Mesenchymal stem cell (in vitro differentiated cells and primary cell): ENCODE results near the gene PARP2.

Experiments
- DNase-seq: peaks from one replicate; pipeline ENCODE4 v3.0.0-alpha.2; 2013
- H2AFZ ChIP-seq: one replicate; pipeline ENCODE4 v1.6.1; 2013; ENCODE audit warnings: low read depth, mild to moderate bottlenecking, control low read depth, inconsistent platforms, low read length, moderate library complexity
- H2AK5ac ChIP-seq: 2 replicates; pipeline ENCODE4 v1.6.1; 2013; ENCODE audit warnings: low read length, moderate library complexity, mild to moderate bottlenecking, inconsistent platforms; ENCODE audit not compliant: severe bottlenecking
- H2BK120ac ChIP-seq: one replicate; pipeline ENCODE4 v1.6.1; 2013; ENCODE audit warnings: low read depth, mild to moderate bottlenecking, inconsistent platforms, low read length, moderate library complexity
- H2BK12ac ChIP-seq, 2 experiments: one replicate each; pipeline ENCODE4 v1.6.1; 2013; ENCODE audit warnings: inconsistent platforms in 2 of 2, low read length in 2 of 2, mild to moderate bottlenecking in 2 of 2, moderate library complexity in 2 of 2, control low read depth in 1 of 2
- H2BK15ac ChIP-seq: one replicate; pipeline ENCODE4 v1.6.1; 2013; ENCODE audit warnings: mild to moderate bottlenecking, low read depth, inconsistent platforms; ENCODE audit not compliant: poor library complexity, severe bottlenecking
- H2BK5ac ChIP-seq: 2 replicates; pipeline ENCODE4 v1.6.1; 2013; ENCODE audit warnings: low read depth, mild to moderate bottlenecking, low read length, control low read depth, inconsistent platforms; ENCODE audit not compliant: poor library complexity, severe bottlenecking
- H3K14ac ChIP-seq, 2 experiments: one replicate each; pipeline ENCODE4 v1.6.1; 2013; ENCODE audit warnings: inconsistent platforms in 2 of 2, low read length in 2 of 2, control low read depth in 1 of 2, mild to moderate bottlenecking in 1 of 2, moderate library complexity in 1 of 2
- H3K18ac ChIP-seq, 2 experiments: one replicate each; pipeline ENCODE4 v1.6.1; 2013; ENCODE audit warnings: inconsistent platforms in 2 of 2, low read length in 2 of 2, control low read depth in 1 of 2, low read depth in 1 of 2, mild to moderate bottlenecking in 1 of 2
- H3K23ac ChIP-seq, 2 experiments: one replicate each; pipeline ENCODE4 v1.6.1; 2013; ENCODE audit warnings: inconsistent platforms in 2 of 2, low read length in 2 of 2, mild to moderate bottlenecking in 2 of 2, moderate library complexity in 2 of 2, control low read depth in 1 of 2
- H3K27ac ChIP-seq: 2 replicates; pipeline ENCODE4 v1.5.1; 2013; ENCODE audit warnings: mild to moderate bottlenecking, moderate library complexity, low read length, control low read depth, inconsistent platforms; ENCODE audit not compliant: poor library complexity, severe bottlenecking
- H3K27me3 ChIP-seq, 2 experiments: 2 replicates each; pipeline versions ENCODE4 v1.6.1 to v1.7.0; 2013; ENCODE audit warnings: low read length in 2 of 2, mild to moderate bottlenecking in 2 of 2, moderate library complexity in 2 of 2, control low read depth in 1 of 2, inconsistent platforms in 1 of 2; ENCODE audit not compliant: control insufficient read depth in 1 of 2, insufficient read depth in 1 of 2
- H3K36me3 ChIP-seq, 2 experiments: 2 replicates each; pipeline versions ENCODE4 v1.6.1 to v1.7.0; 2013; ENCODE audit warnings: low read length in 2 of 2, control low read depth in 1 of 2, inconsistent platforms in 1 of 2, low read depth in 1 of 2, mild to moderate bottlenecking in 1 of 2; ENCODE audit not compliant: insufficient read depth in 2 of 2, control insufficient read depth in 1 of 2
- H3K4ac ChIP-seq, 2 experiments: one replicate each; pipeline ENCODE4 v1.6.1; 2013; ENCODE audit warnings: inconsistent platforms in 2 of 2, low read length in 2 of 2, mild to moderate bottlenecking in 2 of 2, moderate library complexity in 2 of 2, control low read depth in 1 of 2, low read depth in 1 of 2
- H3K4me1 ChIP-seq: 2 replicates; pipeline ENCODE4 v1.6.1; 2013; ENCODE audit warnings: low read depth, low read length, control low read depth; ENCODE audit not compliant: control insufficient read depth, insufficient read depth
- H3K4me2 ChIP-seq: 2 replicates; pipeline ENCODE4 v1.6.1; 2013; ENCODE audit warnings: low read length, mild to moderate bottlenecking, inconsistent platforms; ENCODE audit not compliant: poor library complexity, severe bottlenecking
- H3K4me3 ChIP-seq, 2 experiments: 2 replicates each; pipeline versions ENCODE4 v1.5.1 to v1.7.0; 2013; ENCODE audit warnings: low read length in 2 of 2, mild to moderate bottlenecking in 2 of 2, control low read depth in 1 of 2, low read depth in 1 of 2; ENCODE audit not compliant: insufficient read depth in 1 of 2
- H3K79me1 ChIP-seq: replicated peaks from 2 replicates; pipeline ENCODE4 v1.6.1; 2013; ENCODE audit warnings: mild to moderate bottlenecking, control low read depth, low read length, inconsistent platforms; ENCODE audit not compliant: poor library complexity, severe bottlenecking
- H3K9ac ChIP-seq: 2 replicates; pipeline ENCODE4 v1.7.0; 2013; ENCODE audit warnings: mild to moderate bottlenecking, low read length, moderate library complexity
- H3K9me3 ChIP-seq: 2 replicates; pipeline ENCODE4 v1.7.0; 2013; ENCODE audit warnings: mild to moderate bottlenecking, low read length; ENCODE audit not compliant: control insufficient read depth
- H4K8ac ChIP-seq: one replicate; pipeline ENCODE4 v1.6.1; 2013; ENCODE audit warnings: inconsistent platforms, mild to moderate bottlenecking, low read length, moderate library complexity
- H4K91ac ChIP-seq: one replicate; pipeline ENCODE4 v1.6.1; 2013; ENCODE audit warnings: mild to moderate bottlenecking, low read length, inconsistent platforms
- WGBS: methylation state at CpG from one replicate; pipeline ENCODE4 v1.1.7; 2013; ENCODE audit warnings: mixed read lengths; 5-methylcytosine and 5-hydroxymethylcytosine counted together

PARP2 gene

DNA sequence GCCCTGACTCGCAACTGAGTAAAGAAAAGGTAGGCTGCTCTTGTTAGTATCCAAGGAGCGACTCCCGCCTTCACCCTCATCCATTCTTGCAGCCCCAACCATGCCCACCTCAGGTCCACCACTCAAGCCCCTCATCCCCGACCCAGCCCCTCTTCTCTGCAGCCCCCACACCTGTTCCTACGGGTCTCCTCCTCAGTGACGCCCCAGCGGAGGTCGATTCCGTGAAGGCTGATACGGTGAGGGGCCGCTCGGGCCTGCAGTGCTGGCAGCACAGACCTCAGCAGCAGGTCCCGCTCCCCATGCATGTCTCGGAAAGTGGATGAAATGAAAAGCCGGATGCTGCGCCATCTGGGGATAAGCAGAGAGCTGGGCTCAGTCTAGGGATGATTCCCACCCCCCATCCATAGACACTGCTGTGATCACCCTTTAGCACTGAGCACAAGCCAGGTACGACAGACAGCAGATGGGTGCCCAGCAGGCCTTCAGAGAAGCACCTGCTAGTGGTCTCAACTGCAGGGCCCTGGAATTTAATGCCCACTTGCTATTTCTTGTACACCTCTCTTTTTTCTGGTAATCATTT is 42.9 kb downstream of the PARP2 start:
- Histone ChIP-seq H3K14ac (no peak overlapping the region), H3K23ac (no peak overlapping the region), H3K27me3 (no peaks in the 10 kb centered on the region), H3K4me2 (no peak overlapping the region), H2BK15ac (no peak overlapping the region), H3K27ac (no peak overlapping the region), H4K8ac (no peak overlapping the region), H3K4me3 (no peak overlapping the region), H2BK120ac (no peak overlapping the region), H2AK5ac (no peak overlapping the region), H2BK5ac (no peak overlapping the region), H4K91ac (no peak overlapping the region), H2AFZ (no peak overlapping the region), H3K18ac (no peak overlapping the region), H2BK12ac (no peak overlapping the region), H3K9me3 (no peaks in the 10 kb centered on the region), H3K79me1 (peaks cover 17% of the 10 kb centered on the region), H3K4ac (no peak overlapping the region), H3K9ac (no peak overlapping the region), H3K4me1 (no peaks in the 10 kb centered on the region), H3K36me3 (peaks cover 82 to 94% of the 10 kb centered on the region in 2 experiments)
- DNase-seq = no peak
- 98% methylated on average over 16 of the region's 17 CpGs for WGBS

GRCh38 chr14:20387576-20387975 is 44.1 kb downstream of the PARP2 start:
- H3K14ac ChIP-seq = no peak overlapping the region
- H4K91ac ChIP-seq = no peak overlapping the region
- no peak overlapping the region for H2AFZ ChIP-seq
- H3K27ac ChIP-seq = no peak overlapping the region
- H2BK5ac ChIP-seq = no peak overlapping the region
- no peak overlapping the region for H2AK5ac ChIP-seq
- no peak overlapping the region for H2BK12ac ChIP-seq
- H3K4ac ChIP-seq = no peak overlapping the region
- peaks cover 74 to 94% of the 10 kb centered on the region in 2 experiments for H3K36me3 ChIP-seq
- no peak overlapping the region for H3K4me2 ChIP-seq
- no peaks in the 10 kb centered on the region for H3K27me3 ChIP-seq
- no peaks in the 10 kb centered on the region for H3K4me1 ChIP-seq
- H3K23ac ChIP-seq = no peak overlapping the region
- H3K18ac ChIP-seq = no peak overlapping the region
- 95% methylated on average over 6 of the region's 6 CpGs for WGBS
- H3K9ac ChIP-seq = no peak overlapping the region
- no peak overlapping the region for H2BK15ac ChIP-seq
- H2BK120ac ChIP-seq = no peak overlapping the region
- H3K4me3 ChIP-seq = no peak overlapping the region
- H4K8ac ChIP-seq = no peak overlapping the region
- no peak for DNase-seq
- H3K9me3 ChIP-seq = no peaks in the 10 kb centered on the region
- H3K79me1 ChIP-seq = peaks cover 13% of the 10 kb centered on the region

DNA sequence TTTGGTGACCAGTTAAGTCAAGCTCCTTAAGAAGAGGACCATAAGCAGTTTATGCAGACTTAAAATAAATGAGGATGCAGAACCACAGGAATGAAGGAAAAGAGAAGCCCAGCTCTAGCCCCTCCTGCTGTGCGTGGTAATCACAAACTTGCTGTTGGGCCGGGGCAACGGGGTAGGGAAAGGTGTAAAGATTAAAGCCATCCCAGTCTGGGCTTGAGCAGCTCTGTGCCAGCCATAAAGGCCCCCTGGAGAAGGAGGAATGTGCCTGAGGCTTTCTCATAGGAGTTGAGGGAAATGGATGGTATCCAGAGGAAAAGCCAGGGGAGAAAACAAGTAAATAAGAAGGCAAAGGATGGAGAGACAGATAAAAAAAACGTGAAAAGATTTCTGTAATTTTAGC is 44.7 kb downstream of the PARP2 start:
- Histone ChIP-seq H3K4me1 (no peaks in the 10 kb centered on the region), H3K14ac (no peak overlapping the region), H4K91ac (no peak overlapping the region), H3K36me3 (peaks cover 68 to 90% of the 10 kb centered on the region in 2 experiments), H2AK5ac (no peak overlapping the region), H2BK15ac (no peak overlapping the region), H3K4ac (no peak overlapping the region), H2BK5ac (no peak overlapping the region), H3K4me2 (no peak overlapping the region), H2AFZ (no peak overlapping the region), H2BK12ac (no peak overlapping the region), H2BK120ac (no peak overlapping the region), H4K8ac (no peak overlapping the region), H3K23ac (no peak overlapping the region), H3K9ac (no peak overlapping the region), H3K27ac (no peak overlapping the region), H3K27me3 (no peaks in the 10 kb centered on the region), H3K9me3 (no peaks in the 10 kb centered on the region), H3K4me3 (no peak overlapping the region), H3K79me1 (peaks cover 11% of the 10 kb centered on the region), H3K18ac (no peak overlapping the region)
- no peak for DNase-seq
- 41% methylated on average over 3 of the region's 4 CpGs for WGBS

GRCh38 chr14:20391505-20391904 is 48.1 kb downstream of the PARP2 start:
- Histone ChIP-seq H3K36me3 (peaks cover 58 to 88% of the 10 kb centered on the region in 2 experiments), H3K4me3 (no peak overlapping the region), H3K23ac (no peak overlapping the region), H3K14ac (no peak overlapping the region), H2BK15ac (no peak overlapping the region), H4K91ac (no peak overlapping the region), H3K27ac (no peak overlapping the region), H3K79me1 (peaks cover 12% of the 10 kb centered on the region), H3K9me3 (no peaks in the 10 kb centered on the region), H3K27me3 (no peaks in the 10 kb centered on the region), H3K4me2 (no peak overlapping the region), H2AK5ac (no peak overlapping the region), H3K4me1 (no peaks in the 10 kb centered on the region), H2BK120ac (no peak overlapping the region), H2BK5ac (no peak overlapping the region), H2AFZ (no peak overlapping the region), H3K4ac (no peak overlapping the region), H2BK12ac (no peak overlapping the region), H3K18ac (no peak overlapping the region), H4K8ac (no peak overlapping the region), H3K9ac (no peak overlapping the region)
- 100% methylated on average over 3 of the region's 4 CpGs for WGBS
- DNase-seq = no peak
